Choroid plexus epithelial cell (primary cell): Measurements from ENCODE around the gene COL25A1.
A peak's percentile ranks its signal among the peaks of the same experiment; 100 is the strongest.

Source experiments
- DNase-seq: peaks from one replicate; pipeline ENCODE4 v3.0.0-alpha.2; 2010; ENCODE audit warnings: low read depth
- H3K4me3 ChIP-seq: 2 replicates; pipeline ENCODE4 v1.5.1; 2011; ENCODE audit warnings: low read depth, mild to moderate bottlenecking, control low read depth, low read length, moderate library complexity
- TF ChIP-seq, protein P1 (sequence below): conservative IDR thresholded peaks from 2 replicates; pipeline ENCODE4 v1.5.1; 2011; ENCODE audit warnings: low read depth, mild to moderate bottlenecking, control low read depth, inconsistent platforms, low read length, moderate library complexity

The COL25A1 gene

DNA sequence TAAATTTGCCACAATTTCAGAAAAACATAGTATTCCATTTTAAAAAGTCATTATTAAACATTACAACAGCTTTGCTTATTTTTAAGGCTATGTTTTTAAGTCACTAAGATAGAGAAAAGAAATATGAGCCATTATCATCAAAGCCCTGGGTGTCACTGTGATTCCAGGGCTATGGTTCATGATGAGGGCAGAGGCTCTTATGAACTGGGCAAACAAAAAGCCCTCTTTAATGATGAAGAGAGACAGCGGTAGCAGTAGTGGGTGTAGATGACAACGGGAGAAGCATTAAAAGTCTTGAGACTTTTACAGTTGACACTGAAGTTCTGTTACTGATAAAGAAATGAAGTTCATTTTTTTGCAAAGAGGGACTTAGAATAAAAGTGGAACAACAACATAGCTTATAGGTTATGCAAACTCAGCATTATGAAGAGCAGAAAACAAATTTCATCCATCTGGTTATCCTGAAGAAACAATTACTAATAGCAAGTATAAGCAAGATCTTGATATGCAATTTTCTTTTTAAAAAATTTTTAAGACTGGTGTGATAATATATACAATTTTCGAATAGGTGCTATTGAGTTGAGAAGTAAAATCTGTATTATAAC lies 336.9 kb downstream of the COL25A1 start:
- DNase-seq, result no peak
- TF ChIP-seq, protein P1, sequence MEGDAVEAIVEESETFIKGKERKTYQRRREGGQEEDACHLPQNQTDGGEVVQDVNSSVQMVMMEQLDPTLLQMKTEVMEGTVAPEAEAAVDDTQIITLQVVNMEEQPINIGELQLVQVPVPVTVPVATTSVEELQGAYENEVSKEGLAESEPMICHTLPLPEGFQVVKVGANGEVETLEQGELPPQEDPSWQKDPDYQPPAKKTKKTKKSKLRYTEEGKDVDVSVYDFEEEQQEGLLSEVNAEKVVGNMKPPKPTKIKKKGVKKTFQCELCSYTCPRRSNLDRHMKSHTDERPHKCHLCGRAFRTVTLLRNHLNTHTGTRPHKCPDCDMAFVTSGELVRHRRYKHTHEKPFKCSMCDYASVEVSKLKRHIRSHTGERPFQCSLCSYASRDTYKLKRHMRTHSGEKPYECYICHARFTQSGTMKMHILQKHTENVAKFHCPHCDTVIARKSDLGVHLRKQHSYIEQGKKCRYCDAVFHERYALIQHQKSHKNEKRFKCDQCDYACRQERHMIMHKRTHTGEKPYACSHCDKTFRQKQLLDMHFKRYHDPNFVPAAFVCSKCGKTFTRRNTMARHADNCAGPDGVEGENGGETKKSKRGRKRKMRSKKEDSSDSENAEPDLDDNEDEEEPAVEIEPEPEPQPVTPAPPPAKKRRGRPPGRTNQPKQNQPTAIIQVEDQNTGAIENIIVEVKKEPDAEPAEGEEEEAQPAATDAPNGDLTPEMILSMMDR, result no peak
- no peak overlapping the region for H3K4me3 ChIP-seq

DNA sequence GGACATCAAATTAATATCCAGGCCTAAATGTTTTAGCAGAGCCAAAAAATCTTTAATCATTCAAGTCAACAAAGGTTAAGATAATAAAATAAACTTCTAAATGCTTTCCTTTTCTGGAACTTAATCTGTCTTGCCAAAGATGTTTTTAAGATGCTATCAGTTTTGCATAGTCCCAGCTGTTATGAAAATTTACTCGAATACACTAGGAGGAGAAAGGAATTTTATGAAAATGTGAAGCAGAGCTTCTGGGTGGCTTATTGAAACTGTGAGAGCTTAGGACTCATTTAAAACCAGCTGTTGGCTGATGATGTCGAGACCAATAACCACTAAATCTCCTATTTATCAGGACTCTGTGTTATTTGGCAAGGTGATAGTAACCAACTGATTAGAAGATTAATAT lies 337.4 kb downstream of the COL25A1 start:
- no peak overlapping the region for H3K4me3 ChIP-seq
- no peak for DNase-seq
- TF ChIP-seq, protein P1, result no peak

DNA sequence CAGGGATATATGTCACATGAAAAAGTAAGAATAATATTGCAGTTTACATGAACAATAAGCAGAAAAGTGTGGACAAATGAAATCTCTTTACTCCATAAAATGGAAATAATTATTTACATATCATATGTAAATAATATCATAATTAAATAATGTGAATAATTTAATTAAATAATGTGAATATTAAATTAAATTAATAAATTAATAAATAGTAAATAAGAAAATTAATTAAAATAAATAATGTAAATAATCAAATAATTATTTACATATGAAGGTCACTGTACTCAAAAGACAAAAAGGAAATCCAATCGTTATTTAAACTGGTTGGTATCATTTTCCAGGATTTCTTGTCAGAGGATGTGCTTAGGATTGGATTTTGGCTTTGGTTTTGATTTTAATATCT lies 338.5 kb downstream of the COL25A1 start:
- TF ChIP-seq, protein P1, result no peak
- DNase-seq, result no peak
- H3K4me3 ChIP-seq, result no peak overlapping the region

DNA sequence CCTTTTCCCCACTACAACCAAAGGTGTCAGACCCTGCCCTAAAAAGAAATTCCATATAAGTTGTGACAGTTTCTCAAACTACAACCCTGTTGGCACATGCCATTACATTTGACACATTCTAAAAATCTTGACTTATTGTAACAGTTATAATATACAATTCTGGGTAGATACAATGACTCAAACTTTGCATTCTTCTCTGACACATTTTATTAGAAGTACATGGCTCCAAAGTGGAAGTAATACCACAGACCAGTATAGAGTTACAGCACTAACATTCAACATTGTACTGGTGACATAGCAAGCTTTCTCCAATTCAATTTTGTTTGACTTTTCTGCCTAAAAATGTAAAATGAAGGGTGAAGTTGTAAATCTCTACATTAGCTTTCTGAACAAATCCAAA lies 343.0 kb downstream of the COL25A1 start:
- TF ChIP-seq, protein P1, result no peak
- peak; percentile 65 for DNase-seq

DNA sequence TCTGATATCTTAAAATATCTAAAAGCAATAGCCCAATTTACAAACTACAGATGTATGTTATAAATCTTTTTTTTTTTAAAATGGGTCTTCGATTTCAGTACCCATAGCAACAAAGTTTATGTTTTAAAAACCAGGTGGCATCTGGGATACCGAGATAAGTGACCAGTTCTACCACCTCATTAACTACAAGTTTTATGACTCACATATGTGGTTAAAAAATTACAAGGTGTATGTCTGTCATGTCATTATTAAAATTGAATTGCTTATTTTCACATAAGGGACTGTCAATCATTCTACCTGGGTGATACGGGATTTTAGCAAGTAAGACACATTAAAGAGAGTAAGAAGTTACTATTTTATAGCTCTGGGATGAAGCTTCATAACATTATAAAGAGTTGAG lies 347.6 kb downstream of the COL25A1 start:
- DNase-seq, result no peak
- TF ChIP-seq, protein P1, result no peak
- no peak overlapping the region for H3K4me3 ChIP-seq

More for the DNA sequence above, 343.0 kb downstream of the COL25A1 start:
- no peak overlapping the region for H3K4me3 ChIP-seq

DNA sequence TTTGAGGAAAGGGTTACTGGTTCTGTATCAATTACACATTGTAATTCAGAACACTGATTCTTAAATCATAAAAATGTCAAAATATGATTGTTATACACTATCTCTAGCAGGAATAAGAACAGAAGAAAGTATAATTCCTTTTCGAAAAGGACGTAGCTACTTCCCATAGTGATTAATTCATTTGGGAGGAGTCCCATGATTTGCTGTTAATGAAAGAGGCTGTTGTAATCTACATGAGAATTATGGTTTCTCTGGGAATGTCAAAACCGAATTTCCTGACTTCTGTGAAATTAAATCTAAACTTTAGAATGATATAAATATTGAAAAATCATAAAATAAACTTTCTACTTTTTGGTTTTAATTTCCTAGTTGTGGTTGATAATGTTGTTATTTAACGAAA lies 348.5 kb downstream of the COL25A1 start:
- no peak for DNase-seq
- TF ChIP-seq, protein P1, result no peak
- H3K4me3 ChIP-seq, result no peak overlapping the region

DNA sequence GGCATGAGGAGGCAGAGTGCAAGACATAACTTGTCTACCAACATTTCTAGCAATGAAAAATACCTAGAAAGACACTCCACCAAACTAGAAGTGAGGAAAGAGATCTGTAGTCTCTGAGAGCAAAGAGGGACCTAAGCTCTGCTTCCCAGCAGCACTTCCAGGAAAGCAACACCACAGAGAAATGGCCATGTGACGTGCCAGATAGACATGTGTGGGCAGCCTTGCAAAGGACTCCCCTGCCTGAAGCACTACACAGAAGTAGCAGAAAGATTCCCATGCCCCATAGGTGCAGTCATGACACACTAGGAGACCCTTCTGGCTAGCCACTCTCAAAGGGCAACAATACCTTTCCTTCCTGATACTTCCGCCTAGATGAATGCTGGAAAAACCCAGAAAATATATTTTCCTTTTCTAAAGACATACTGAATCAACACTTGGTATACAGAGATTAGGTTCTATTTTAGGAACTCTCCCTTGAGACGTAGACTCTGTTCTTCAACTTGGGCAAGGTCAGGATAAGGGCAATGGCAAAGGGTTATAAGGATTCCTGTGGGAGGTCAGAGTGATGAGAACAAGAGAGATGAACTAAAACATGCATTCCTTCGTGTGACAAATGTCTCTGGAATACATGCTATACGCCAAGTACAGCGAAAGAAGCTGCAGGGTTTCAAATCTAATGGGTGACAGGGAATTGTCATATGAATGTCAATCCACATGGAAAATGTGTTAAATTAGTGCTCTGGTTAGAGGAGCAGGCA lies 352.1 kb downstream of the COL25A1 start:
- TF ChIP-seq, protein P1, result no peak
- DNase-seq, result no peak
- no peak overlapping the region for H3K4me3 ChIP-seq
